Suprapubic skin (tissue), 3 donors: ENCODE results near the gene ATRIP.

Source experiments
- EP300 ChIP-seq: sonication (generic); formaldehyde crosslinking; IDR thresholded peaks from one replicate; pipeline ENCODE4 v1.6.1; 2017; ENCODE audit warnings: antibody characterized with exemption
- POLR2A ChIP-seq, 2 donors: fragments of 450-650 bp; IDR thresholded peaks; one replicate each; pipeline ENCODE4 v1.6.1; 2017; ENCODE audit warnings: antibody characterized with exemption in 2 of 2, mild to moderate bottlenecking in 2 of 2, moderate library complexity in 2 of 2
- TF ChIP-seq, protein P1 (sequence below), 2 donors: fragments of 200-600 bp in 1 of 2; fragments of 450-650 bp in 1 of 2; sonication (generic) in 1 of 2; IDR thresholded peaks; one replicate each; pipeline ENCODE4 v1.5.1; 2016 to 2019; ENCODE audit warnings: antibody characterized with exemption in 2 of 2, mild to moderate bottlenecking in 1 of 2, moderate library complexity in 1 of 2

DNA sequence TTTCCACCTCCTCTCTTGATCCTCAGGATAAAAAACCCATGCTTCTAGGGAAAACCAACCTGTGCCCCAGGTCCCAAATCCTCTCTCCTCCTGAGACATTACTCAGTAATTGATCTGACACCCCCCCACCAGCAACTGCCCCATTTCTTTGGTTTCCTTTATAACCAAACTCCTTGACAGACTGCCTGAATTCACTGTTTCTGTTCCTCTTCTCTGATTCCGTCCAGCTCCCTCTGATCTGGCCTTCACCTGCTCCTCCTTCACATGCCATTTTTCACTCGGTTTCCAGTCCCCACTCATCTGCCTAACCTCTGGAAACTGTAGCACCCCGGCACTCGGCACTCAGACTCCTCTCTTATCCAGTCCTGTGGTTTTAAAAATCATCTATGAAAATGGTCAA is 8.7 kb upstream of the ATRIP start:
- no peak for TF ChIP-seq EP300
- TF ChIP-seq, protein P1, sequence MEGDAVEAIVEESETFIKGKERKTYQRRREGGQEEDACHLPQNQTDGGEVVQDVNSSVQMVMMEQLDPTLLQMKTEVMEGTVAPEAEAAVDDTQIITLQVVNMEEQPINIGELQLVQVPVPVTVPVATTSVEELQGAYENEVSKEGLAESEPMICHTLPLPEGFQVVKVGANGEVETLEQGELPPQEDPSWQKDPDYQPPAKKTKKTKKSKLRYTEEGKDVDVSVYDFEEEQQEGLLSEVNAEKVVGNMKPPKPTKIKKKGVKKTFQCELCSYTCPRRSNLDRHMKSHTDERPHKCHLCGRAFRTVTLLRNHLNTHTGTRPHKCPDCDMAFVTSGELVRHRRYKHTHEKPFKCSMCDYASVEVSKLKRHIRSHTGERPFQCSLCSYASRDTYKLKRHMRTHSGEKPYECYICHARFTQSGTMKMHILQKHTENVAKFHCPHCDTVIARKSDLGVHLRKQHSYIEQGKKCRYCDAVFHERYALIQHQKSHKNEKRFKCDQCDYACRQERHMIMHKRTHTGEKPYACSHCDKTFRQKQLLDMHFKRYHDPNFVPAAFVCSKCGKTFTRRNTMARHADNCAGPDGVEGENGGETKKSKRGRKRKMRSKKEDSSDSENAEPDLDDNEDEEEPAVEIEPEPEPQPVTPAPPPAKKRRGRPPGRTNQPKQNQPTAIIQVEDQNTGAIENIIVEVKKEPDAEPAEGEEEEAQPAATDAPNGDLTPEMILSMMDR (IDR thresholded peaks at IDR 0.05): no peak
- no peak for TF ChIP-seq POLR2A (IDR thresholded peaks at IDR 0.05)
